ENCODE results near the gene CHMP1A.

Gene CHMP1A

GRCh38 chr16:89633064-89633631 is 24.4 kb downstream of the CHMP1A start:
- TF ChIP-seq CTCF (IDR thresholded peaks at IDR 0.05; ENCODE audit: low read depth, low read length, missing control alignments): no peak
- no peak for DNase-seq (ENCODE audit: low read depth)
- H3K4me3 ChIP-seq (ENCODE audit: low read depth, low read length): no peak overlapping the region

- DNase-seq (ENCODE audit: low read depth): no peak
- H3K4me3 ChIP-seq (ENCODE audit: low read depth, low read length): no peak overlapping the region
- TF ChIP-seq CTCF (IDR thresholded peaks at IDR 0.05; ENCODE audit: low read depth, low read length, missing control alignments): no peak
These were observed 27.5 kb downstream of the CHMP1A start for GRCh38 chr16:89629827-89630610.

DNA sequence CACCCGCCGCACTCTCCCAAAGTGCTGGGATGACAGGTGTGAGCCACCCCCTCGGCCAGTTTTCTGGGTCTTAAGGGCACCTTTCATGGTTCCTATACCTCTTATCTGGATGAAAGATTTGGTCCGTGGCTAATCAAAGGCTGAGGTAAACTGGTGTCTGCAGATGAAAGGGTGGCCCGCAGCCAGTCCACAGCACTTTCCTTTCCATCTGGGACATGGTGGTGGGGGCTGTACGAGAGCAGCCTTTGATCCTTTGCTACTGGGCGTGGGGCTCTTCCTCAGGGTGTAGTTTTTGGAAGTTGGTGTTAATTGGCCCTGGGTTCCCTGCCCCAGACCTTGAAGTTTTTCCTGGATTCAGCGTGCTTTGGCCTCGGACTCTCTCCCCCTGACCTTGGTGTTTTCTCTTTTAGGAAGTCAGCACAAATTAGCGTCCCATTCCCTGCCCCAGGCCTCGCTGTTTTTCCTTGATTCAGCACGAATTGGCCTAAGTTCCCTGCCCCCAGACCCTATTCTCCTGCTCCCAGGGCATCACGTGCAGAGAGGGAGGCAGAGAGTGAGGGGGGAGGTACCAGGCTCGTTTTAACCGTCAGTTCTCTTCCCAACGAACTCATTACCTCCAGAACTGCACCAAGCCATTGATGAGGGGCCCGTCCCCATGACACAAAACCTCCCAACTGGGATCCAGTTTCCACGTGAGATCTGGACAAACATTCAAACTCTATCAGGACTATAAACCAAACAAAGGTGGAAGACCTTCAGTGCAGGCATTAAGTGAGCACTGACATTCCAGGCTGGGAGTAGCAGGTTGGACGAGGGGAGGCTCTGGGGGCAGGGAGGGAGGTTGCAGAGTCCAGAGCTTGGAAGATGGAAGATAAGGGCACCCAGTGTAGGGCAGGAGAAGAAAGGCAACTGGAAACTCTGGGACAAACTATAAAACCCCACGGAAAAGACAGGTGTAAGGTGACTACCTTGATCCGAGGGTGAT is 32.4 kb downstream of the CHMP1A start:
- no peak overlapping the region for H3K4me3 ChIP-seq (ENCODE audit: low read depth, low read length)
- TF ChIP-seq CTCF (IDR thresholded peaks at IDR 0.05; ENCODE audit: low read depth, low read length, missing control alignments): no peak
- no peak for DNase-seq (ENCODE audit: low read depth)

DNA sequence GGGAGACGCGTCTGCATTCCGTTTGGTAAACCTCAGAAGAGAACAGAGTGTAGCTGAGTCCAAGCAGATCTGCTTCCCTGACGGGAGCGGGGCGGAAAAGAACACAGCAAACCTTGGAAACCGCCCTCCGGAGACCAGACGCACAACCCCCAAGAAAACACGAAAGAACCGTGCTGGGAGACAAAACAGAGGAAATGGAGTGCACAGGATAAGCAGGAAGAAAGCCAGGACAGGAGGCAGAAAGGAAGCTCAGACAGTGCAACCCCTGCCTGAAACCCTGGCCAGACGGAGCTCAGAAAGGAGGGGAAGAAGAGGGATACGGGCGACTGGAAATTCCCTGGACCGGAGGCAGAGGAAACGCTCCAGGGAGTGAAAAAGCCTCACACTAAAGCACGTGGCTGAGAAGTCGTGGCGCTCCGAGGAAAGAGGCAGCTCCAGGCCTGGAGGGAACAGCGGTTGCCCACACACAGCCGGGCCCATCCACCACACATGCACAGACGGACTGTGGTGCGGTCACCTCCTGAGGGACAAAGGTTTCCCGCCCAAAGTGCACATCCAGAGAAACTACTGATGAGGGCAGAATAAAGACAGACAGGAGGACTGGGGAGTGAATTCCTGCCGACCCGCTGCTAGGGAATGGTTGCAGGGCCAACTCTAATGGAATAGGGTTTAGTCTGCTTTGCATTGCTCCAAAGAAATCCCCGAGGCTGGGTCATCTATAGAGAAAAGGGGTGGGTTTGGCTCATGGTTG is 33.8 kb downstream of the CHMP1A start:
- no peak for DNase-seq (ENCODE audit: low read depth)
- H3K4me3 ChIP-seq (ENCODE audit: low read depth, low read length): no peak overlapping the region
- TF ChIP-seq CTCF (IDR thresholded peaks at IDR 0.05; ENCODE audit: low read depth, low read length, missing control alignments): no peak

- H3K4me3 ChIP-seq (ENCODE audit: low read depth, low read length): no peak overlapping the region
- TF ChIP-seq CTCF (IDR thresholded peaks at IDR 0.05; ENCODE audit: low read depth, low read length, missing control alignments): no peak
- DNase-seq (ENCODE audit: low read depth): no peak
These were observed 35.7 kb downstream of the CHMP1A start for GRCh38 chr16:89621698-89622409.
